Activated CD8-positive, alpha-beta T cell treated with anti-CD3 and anti-CD28 coated beads, Interleukin-2, amount 10 ng/mL, durations not matched to agents 7 days and 5 days (primary cell): ENCODE data around the gene ACYP2. TPM values are rescaled to one million over a fixed set of nuclear protein-coding genes. Genes with fewer than 3 reads are reported as not detected.

Experiments
- ATAC-seq: fragments of 150-1000 bp; cut with Tn5 transposase; one replicate; pipeline ENCODE4 v1.10.0; 2021; ENCODE audit warnings: moderate library complexity
- CTCF ChIA-PET: fragments of 350-600 bp; sonication (Branson Sonifier 250); formaldehyde crosslinking; loops from one replicate; lab custom pipeline; 2021; ENCODE audit warnings: antibody characterized with exemption; lab: Charles Lee
- POLR2A ChIA-PET: fragments of 350-600 bp; sonication (Branson Sonifier 250); formaldehyde crosslinking; loops from one replicate; lab custom pipeline; 2021; ENCODE audit warnings: antibody characterized with exemption; lab: Charles Lee
- DNase-seq: peaks from one replicate; pipeline ENCODE4 v3.0.0-alpha.2; 2020
- H3K27ac Mint-ChIP-seq: one replicate; pipeline ENCODE4 v1.8.0; 2021; ENCODE audit warnings: mild to moderate bottlenecking, mixed read lengths
- H3K27me3 Mint-ChIP-seq: one replicate; pipeline ENCODE4 v1.8.0; 2021; ENCODE audit warnings: low read depth, mixed read lengths
- H3K36me3 Mint-ChIP-seq: one replicate; pipeline ENCODE4 v1.8.0; 2021; ENCODE audit warnings: low read depth, mixed read lengths
- H3K4me1 Mint-ChIP-seq: one replicate; pipeline ENCODE4 v1.8.0; 2021; ENCODE audit warnings: low read depth, mixed read lengths
- H3K4me3 Mint-ChIP-seq: one replicate; pipeline ENCODE4 v1.8.0; 2021; ENCODE audit warnings: mild to moderate bottlenecking, mixed read lengths
- H3K9me3 Mint-ChIP-seq: one replicate; pipeline ENCODE4 v1.8.0; 2022; ENCODE audit warnings: mixed read lengths; ENCODE audit not compliant: insufficient read depth
- total RNA-seq, 2 experiments: library from RNA; stranded (reverse); gene quantifications; one replicate each; pipeline ENCODE4 v1.2.3, GENCODE V29; 2021

Gene ACYP2
- total RNA-seq, 2 experiments from 2014 or later = 9.0 to 9.6 TPM

GRCh38 chr2:54239427-54239826 lies 124.0 kb downstream of the ACYP2 start:
- ATAC-seq (no peak), DNase-seq (no peak)
- Mint-ChIP-seq H3K36me3 (no peaks in the 10 kb centered on the region), H3K4me3 (no peak overlapping the region), H3K4me1 (no peaks in the 10 kb centered on the region), H3K27ac (no peak overlapping the region), H3K27me3 (no peaks in the 10 kb centered on the region), H3K9me3 (no peaks in the 10 kb centered on the region)
- ChIA-PET POLR2A (no interaction called here), CTCF (interaction anchor here (1.0 kb wide), 1 partner anchor 33 kb away, joined by 4 read pairs; no protein-coding TSS in a partner anchor)

GRCh38 chr2:54240515-54241469 lies 125.4 kb downstream of the ACYP2 start:
- H3K4me1 Mint-ChIP-seq = no peaks in the 10 kb centered on the region
- no peaks in the 10 kb centered on the region for H3K9me3 Mint-ChIP-seq
- H3K27ac Mint-ChIP-seq = no peak overlapping the region
- ChIA-PET POLR2A (no interaction called here), CTCF (no interaction called here)
- H3K36me3 Mint-ChIP-seq = no peaks in the 10 kb centered on the region
- no peaks in the 10 kb centered on the region for H3K27me3 Mint-ChIP-seq
- no peak for DNase-seq
- no peak for ATAC-seq
- H3K4me3 Mint-ChIP-seq = no peak overlapping the region

GRCh38 chr2:54247115-54247514 lies 131.7 kb downstream of the ACYP2 start:
- CTCF ChIA-PET = no interaction called here
- no peak overlapping the region for H3K4me3 Mint-ChIP-seq
- DNase-seq (no peak), ATAC-seq (no peak)
- H3K27me3 Mint-ChIP-seq = no peaks in the 10 kb centered on the region
- H3K4me1 Mint-ChIP-seq = no peaks in the 10 kb centered on the region
- H3K36me3 Mint-ChIP-seq = no peaks in the 10 kb centered on the region
- POLR2A ChIA-PET = no interaction called here
- H3K9me3 Mint-ChIP-seq = no peaks in the 10 kb centered on the region
- no peak overlapping the region for H3K27ac Mint-ChIP-seq

- no peaks in the 10 kb centered on the region for H3K27me3 Mint-ChIP-seq
- ATAC-seq = no peak
- no peaks in the 10 kb centered on the region for H3K4me1 Mint-ChIP-seq
- no peak overlapping the region for H3K4me3 Mint-ChIP-seq
- ChIA-PET POLR2A (no interaction called here), CTCF (no interaction called here)
- H3K27ac Mint-ChIP-seq = no peak overlapping the region
- DNase-seq = no peak
- H3K36me3 Mint-ChIP-seq = no peaks in the 10 kb centered on the region
- no peaks in the 10 kb centered on the region for H3K9me3 Mint-ChIP-seq
These were observed 134.2 kb downstream of the ACYP2 start for GRCh38 chr2:54249629-54250028.

- Mint-ChIP-seq H3K27ac (no peak overlapping the region), H3K36me3 (no peaks in the 10 kb centered on the region), H3K9me3 (no peaks in the 10 kb centered on the region), H3K4me1 (no peaks in the 10 kb centered on the region), H3K27me3 (no peaks in the 10 kb centered on the region), H3K4me3 (no peak overlapping the region)
- DNase-seq (no peak), ATAC-seq (no peak)
- POLR2A ChIA-PET = no interaction called here
- CTCF ChIA-PET = no interaction called here
These were observed 138.8 kb downstream of the ACYP2 start for GRCh38 chr2:54254180-54254579.

- H3K4me3 Mint-ChIP-seq = no peak overlapping the region
- ChIA-PET POLR2A (no interaction called here), CTCF (no interaction called here)
- DNase-seq (no peak), ATAC-seq (no peak)
- no peaks in the 10 kb centered on the region for H3K9me3 Mint-ChIP-seq
- H3K27ac Mint-ChIP-seq = no peak overlapping the region
- no peaks in the 10 kb centered on the region for H3K4me1 Mint-ChIP-seq
- no peaks in the 10 kb centered on the region for H3K27me3 Mint-ChIP-seq
- no peaks in the 10 kb centered on the region for H3K36me3 Mint-ChIP-seq
These were observed 140.0 kb downstream of the ACYP2 start for GRCh38 chr2:54255230-54256090.

- DNase-seq = no peak
- POLR2A ChIA-PET = no interaction called here
- no peaks in the 10 kb centered on the region for H3K36me3 Mint-ChIP-seq
These were observed 140.8 kb downstream of the ACYP2 start, which contains the start of gene TSPYL6 for GRCh38 chr2:54256091-54256694. TSPYL6 (minus strand) TSS chr2:54256229; CDS start chr2:54256151, 78 bp downstream.

GRCh38 chr2:54258166-54258565 lies 142.8 kb downstream of the ACYP2 start:
- CTCF ChIA-PET = no interaction called here

More at GRCh38 chr2:54256091-54256694, 140.8 kb downstream of the ACYP2 start, which contains the start of gene TSPYL6:
- H3K27ac Mint-ChIP-seq = no peak within 1 kb of the TSS
- H3K4me3 Mint-ChIP-seq = no peak within 1 kb of the TSS
- no peaks in the 10 kb centered on the region for H3K9me3 Mint-ChIP-seq
- H3K4me1 Mint-ChIP-seq = no peaks in the 10 kb centered on the region
- H3K27me3 Mint-ChIP-seq = no peaks in the 10 kb centered on the region
- CTCF ChIA-PET = no interaction called here
- ATAC-seq = no peak

GRCh38 chr2:54259413-54260240 lies 144.2 kb downstream of the ACYP2 start:
- H3K36me3 Mint-ChIP-seq = no peaks in the 10 kb centered on the region
- no peaks in the 10 kb centered on the region for H3K9me3 Mint-ChIP-seq
- ATAC-seq = no peak
- CTCF ChIA-PET = interaction anchor here (1.2 kb wide), 1 partner anchor 18 kb away, joined by 3 read pairs; no protein-coding TSS in a partner anchor
- no peak overlapping the region for H3K4me3 Mint-ChIP-seq
- no peak for DNase-seq
- POLR2A ChIA-PET = no interaction called here
- no peaks in the 10 kb centered on the region for H3K4me1 Mint-ChIP-seq
- H3K27ac Mint-ChIP-seq = no peak overlapping the region
- H3K27me3 Mint-ChIP-seq = no peaks in the 10 kb centered on the region

More at GRCh38 chr2:54258166-54258565, 142.8 kb downstream of the ACYP2 start:
- no peak overlapping the region for H3K4me3 Mint-ChIP-seq
- no peaks in the 10 kb centered on the region for H3K4me1 Mint-ChIP-seq
- DNase-seq (no peak), ATAC-seq (no peak)
- H3K9me3 Mint-ChIP-seq = no peaks in the 10 kb centered on the region
- POLR2A ChIA-PET = no interaction called here
- no peaks in the 10 kb centered on the region for H3K36me3 Mint-ChIP-seq
- H3K27ac Mint-ChIP-seq = no peak overlapping the region
- H3K27me3 Mint-ChIP-seq = no peaks in the 10 kb centered on the region

- DNase-seq = no peak
- ChIA-PET POLR2A (no interaction called here), CTCF (no interaction called here)
- Mint-ChIP-seq H3K9me3 (no peaks in the 10 kb centered on the region), H3K27ac (no peak overlapping the region), H3K27me3 (no peaks in the 10 kb centered on the region), H3K4me3 (no peak overlapping the region), H3K4me1 (no peaks in the 10 kb centered on the region), H3K36me3 (no peaks in the 10 kb centered on the region)
- ATAC-seq = no peak
These were observed 144.8 kb downstream of the ACYP2 start for GRCh38 chr2:54260241-54260595.

GRCh38 chr2:54261537-54261936 lies 146.1 kb downstream of the ACYP2 start:
- ChIA-PET POLR2A (no interaction called here), CTCF (no interaction called here)
- DNase-seq (no peak), ATAC-seq (no peak)
- no peaks in the 10 kb centered on the region for H3K27me3 Mint-ChIP-seq
- no peaks in the 10 kb centered on the region for H3K9me3 Mint-ChIP-seq
- H3K4me1 Mint-ChIP-seq = no peaks in the 10 kb centered on the region
- H3K4me3 Mint-ChIP-seq = no peak overlapping the region
- no peak overlapping the region for H3K27ac Mint-ChIP-seq
- no peaks in the 10 kb centered on the region for H3K36me3 Mint-ChIP-seq
